Left lung (tissue), 10 donors: ENCODE measurements around the gene HTRA3. TPM values are rescaled to one million over a fixed set of nuclear protein-coding genes. Genes with fewer than 3 reads are reported as not detected.

ENCODE experiments used
- ATAC-seq: fragments of 200-7000 bp; cut with Tn5 transposase; one replicate; pipeline ENCODE4 v1.9.1; 2020; ENCODE audit warnings: moderate library complexity
- DNase-seq, 4 donors: peaks; one replicate each; pipeline ENCODE4 v3.0.0-alpha.2; 2013 to 2020
- H3K27ac ChIP-seq, 2 donors: fragments of 200-600 bp; sonication (generic) in 1 of 2; one replicate each; pipeline versions ENCODE4 v1.5.0 to v1.8.0; 2020 to 2021
- H3K27me3 ChIP-seq, 2 donors: fragments of 200-600 bp; sonication (generic) in 1 of 2; one replicate each; pipeline versions ENCODE4 v1.5.0 to v1.8.0; 2020 to 2021
- H3K36me3 ChIP-seq, 2 donors: fragments of 200-600 bp; sonication (generic) in 1 of 2; one replicate each; pipeline versions ENCODE4 v1.5.0 to v1.8.0; 2020 to 2021
- H3K4me1 ChIP-seq, 2 donors: fragments of 200-600 bp; one replicate each; pipeline ENCODE4 v1.8.0; 2021
- H3K4me3 ChIP-seq, 2 donors: fragments of 200-600 bp; sonication (generic) in 1 of 2; one replicate each; pipeline versions ENCODE4 v1.5.0 to v1.8.0; 2020 to 2021; ENCODE audit warnings: mild to moderate bottlenecking in 1 of 2
- H3K9me3 ChIP-seq, 2 donors: fragments of 200-600 bp; sonication (generic) in 1 of 2; one replicate each; pipeline versions ENCODE4 v1.5.0 to v1.8.0; 2020 to 2021
- CTCF ChIP-seq, 2 donors: fragments of 200-600 bp; sonication (generic) in 1 of 2; IDR thresholded peaks; one replicate each; pipeline versions ENCODE4 v1.5.0 to v1.8.0; 2021; ENCODE audit warnings: antibody characterized with exemption in 2 of 2
- intact Hi-C, 2 donors: fragments of 100-400 bp; cut with DNase I; formaldehyde crosslinking; loops; one replicate each; pipeline versions ENCODE4 v1.11.2 to v1.14.2; 2022
- polyA plus RNA-seq, 6 donors: library from polyadenylated mRNA; unstranded; fragments of 120-200 nt; gene quantifications; one replicate each; pipeline ENCODE4 v1.2.1, GENCODE V29; 2013; ENCODE audit not compliant: insufficient read length in 6 of 6
- total RNA-seq, 2 donors: library from RNA; stranded (reverse); fragmentation: NEBNext Ultra II Directional; extraction: Animal tissue kit (Norgen Biotek cat#: 25700); gene quantifications; one replicate each; pipeline ENCODE4 v1.2.1, GENCODE V29; 2021
- donor health status: DM: no; HTN: yes; CAD: no.
- donor health status: DM: no; HTN: no; CAD: no.

The HTRA3 gene
- total and polyA plus RNA-seq, 8 donors: 9.7 to 18.3 (median 12.1) TPM

GRCh38 chr4:8349664-8350236, 80.2 kb downstream of the HTRA3 start:
- no peak for TF ChIP-seq CTCF (IDR thresholded peaks at IDR 0.05)
- Histone ChIP-seq H3K36me3 (no peaks in the 10 kb centered on the region), H3K27ac (no peak overlapping the region), H3K9me3 (peaks cover 0 to 2% of the 10 kb centered on the region in 2 donors), H3K4me3 (no peak overlapping the region), H3K4me1 (peaks cover 9 to 14% of the 10 kb centered on the region in 2 donors), H3K27me3 (peaks cover 0 to 5% of the 10 kb centered on the region in 2 donors)
- no peak for DNase-seq
- intact Hi-C loops: no loop called here
- ATAC-seq: no peak

GRCh38 chr4:8350352-8350751, 80.8 kb downstream of the HTRA3 start:
- Histone ChIP-seq H3K4me3 (no peak overlapping the region), H3K9me3 (peaks cover 0 to 2% of the 10 kb centered on the region in 2 donors), H3K27me3 (peaks cover 0 to 5% of the 10 kb centered on the region in 2 donors), H3K4me1 (peaks cover 9 to 14% of the 10 kb centered on the region in 2 donors), H3K27ac (no peak overlapping the region), H3K36me3 (no peaks in the 10 kb centered on the region)
- ATAC-seq (no peak), DNase-seq (peak in 1 of 4 donors; percentile 61)
- TF ChIP-seq CTCF (IDR thresholded peaks at IDR 0.05): no peak
- intact Hi-C loops: no loop called here

GRCh38 chr4:8350841-8351461, 81.4 kb downstream of the HTRA3 start:
- Histone ChIP-seq H3K36me3 (no peaks in the 10 kb centered on the region), H3K9me3 (peaks cover 0 to 2% of the 10 kb centered on the region in 2 donors), H3K27me3 (peaks cover 0 to 5% of the 10 kb centered on the region in 2 donors), H3K4me3 (no peak overlapping the region), H3K4me1 (peaks cover 9 to 14% of the 10 kb centered on the region in 2 donors), H3K27ac (no peak overlapping the region)
- TF ChIP-seq CTCF (IDR thresholded peaks at IDR 0.05): no peak
- intact Hi-C loops: no loop called here
- DNase-seq: peak in 2 of 4 donors; percentile 29 to 53
- no peak for ATAC-seq

- no peak overlapping the region for H3K4me3 ChIP-seq
- peaks cover 0 to 2% of the 10 kb centered on the region in 2 donors for H3K9me3 ChIP-seq
- H3K4me1 ChIP-seq: peaks cover 9 to 19% of the 10 kb centered on the region in 2 donors
- H3K27me3 ChIP-seq: peaks cover 0 to 1% of the 10 kb centered on the region in 2 donors
- TF ChIP-seq CTCF (IDR thresholded peaks at IDR 0.05): no peak
- H3K36me3 ChIP-seq: no peaks in the 10 kb centered on the region
- peak overlapping the region in 1 of 2 donors; percentile 34 for H3K27ac ChIP-seq
- ATAC-seq: peak; percentile 74
- intact Hi-C loops: no loop called here
- DNase-seq: peak in 3 of 4 donors; percentile 40 to 70 (median 42)
Measured at GRCh38 chr4:8351931-8352367, 82.4 kb downstream of the HTRA3 start.

GRCh38 chr4:8352368-8353157, 83.0 kb downstream of the HTRA3 start:
- intact Hi-C loops: no loop called here
- Histone ChIP-seq H3K4me1 (peaks cover 9 to 19% of the 10 kb centered on the region in 2 donors), H3K27me3 (no peaks in the 10 kb centered on the region), H3K9me3 (peaks cover 0 to 2% of the 10 kb centered on the region in 2 donors), H3K27ac (peak overlapping the region in 1 of 2 donors; percentile 34), H3K4me3 (no peak overlapping the region), H3K36me3 (no peaks in the 10 kb centered on the region)
- no peak for TF ChIP-seq CTCF (IDR thresholded peaks at IDR 0.05)
- ATAC-seq (peak; percentile 57), DNase-seq (peak in 2 of 4 donors; percentile 40 to 70)
